GM12891 (cell line): ENCODE data around the gene SBK2.
"Not testable (repeated sequence)": the region's sequence is repeated elsewhere in the genome, so short reads cannot be mapped to it uniquely, and the experiment has no call there.

Source experiments
- DNase-seq: peaks from one replicate; pipeline ENCODE4 v3.0.0; 2011; ENCODE audit warnings: low spot score; ENCODE audit not compliant: insufficient read length
- FAIRE-seq: peaks from 2 replicates; lab custom pipeline; 2011; peaks lifted over from hg19 to GRCh38; lab: Jason Lieb, UNC
- PAX5 ChIP-seq: IDR thresholded peaks from 2 replicates; pipeline ENCODE4 v1.6.1; 2011; ENCODE audit warnings: low read length, moderate library complexity, mild to moderate bottlenecking; ENCODE audit not compliant: insufficient read depth, severe bottlenecking
- POLR2A ChIP-seq: IDR thresholded peaks from 2 replicates; pipeline ENCODE4 v1.6.1; 2011; ENCODE audit warnings: low read depth, low read length, control low read depth
- POLR2AphosphoS5 ChIP-seq: IDR thresholded peaks from 2 replicates; pipeline ENCODE4 v1.6.1; 2011; ENCODE audit warnings: low read depth, low read length, control low read depth
- POU2F2 ChIP-seq: IDR thresholded peaks from 2 replicates; pipeline ENCODE4 v1.6.1; 2011; ENCODE audit warnings: low read depth, mild to moderate bottlenecking, control low read depth, low read length, moderate library complexity
- SPI1 ChIP-seq: IDR thresholded peaks from 2 replicates; pipeline ENCODE4 v1.6.1; 2011; ENCODE audit warnings: low read depth, low read length, control low read depth
- TAF1 ChIP-seq: IDR thresholded peaks from 2 replicates; pipeline ENCODE4 v1.6.1; 2011; ENCODE audit warnings: low read depth, low read length, control low read depth

The SBK2 gene

GRCh38 chr19:55504252-55504603, 32.7 kb downstream of the SBK2 start:
- TF ChIP-seq PAX5 (no peak), POLR2AphosphoS5 (no peak), POLR2A (no peak), SPI1 (no peak), POU2F2 (no peak), TAF1 (no peak)
- no peak for FAIRE-seq
- no peak for DNase-seq

GRCh38 chr19:55503502-55504251, 33.3 kb downstream of the SBK2 start:
- FAIRE-seq (peak; percentile 100), DNase-seq (peak; percentile 99)
- no peak for TF ChIP-seq POLR2AphosphoS5
- peak; percentile 23; the same call in 1 of the 2 replicates for TF ChIP-seq POU2F2
- no peak for TF ChIP-seq SPI1
- no peak for TF ChIP-seq TAF1
- no peak for TF ChIP-seq PAX5
- no peak for TF ChIP-seq POLR2A

- no peak for DNase-seq
- FAIRE-seq: no peak
- TF ChIP-seq POU2F2: no peak
- no peak for TF ChIP-seq SPI1
- TF ChIP-seq PAX5: no peak
- no peak for TF ChIP-seq POLR2AphosphoS5
Observed at GRCh38 chr19:55503157-55503501, 33.8 kb downstream of the SBK2 start.

DNA sequence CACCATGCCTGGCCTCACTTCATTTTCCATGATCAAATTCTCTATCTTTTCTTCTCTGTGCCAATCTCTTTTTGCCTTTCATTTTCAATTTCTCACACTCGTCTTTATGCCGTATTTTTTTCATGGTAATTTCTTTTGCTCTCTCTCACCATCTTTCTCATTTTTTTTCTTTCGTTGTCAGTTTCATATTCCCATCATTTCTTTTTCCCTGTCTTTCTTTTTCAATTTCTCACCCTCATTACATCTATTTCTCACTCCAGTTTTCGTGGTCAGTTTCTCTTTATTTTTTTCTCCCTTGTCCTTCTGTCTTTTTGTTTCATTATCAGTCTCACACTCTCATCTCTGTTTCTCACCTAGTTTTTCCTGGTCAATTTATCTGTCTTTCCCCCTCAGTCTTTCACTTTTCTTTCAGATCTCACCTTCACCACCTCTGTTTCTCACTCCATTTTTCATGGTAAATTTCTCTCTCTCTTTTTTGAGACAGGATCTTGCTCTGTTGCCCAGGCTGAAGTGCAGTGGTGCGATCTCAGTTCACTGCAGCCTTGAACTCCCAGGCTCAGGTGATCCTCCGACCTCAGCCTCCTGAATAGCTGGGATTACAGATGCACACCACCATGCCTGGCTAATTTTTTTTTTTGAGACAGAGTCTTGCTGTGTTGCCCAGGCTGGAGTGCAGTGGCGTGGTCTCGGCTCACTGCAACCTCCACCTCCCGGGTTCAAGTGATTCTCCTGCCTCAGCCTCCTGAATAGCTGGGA, 34.6 kb downstream of the SBK2 start:
- no peak for DNase-seq
- no peak for FAIRE-seq
- TF ChIP-seq TAF1 (no peak), POU2F2 (no peak), POLR2A (no peak), SPI1 (no peak), POLR2AphosphoS5 (no peak), PAX5 (no peak)

DNA sequence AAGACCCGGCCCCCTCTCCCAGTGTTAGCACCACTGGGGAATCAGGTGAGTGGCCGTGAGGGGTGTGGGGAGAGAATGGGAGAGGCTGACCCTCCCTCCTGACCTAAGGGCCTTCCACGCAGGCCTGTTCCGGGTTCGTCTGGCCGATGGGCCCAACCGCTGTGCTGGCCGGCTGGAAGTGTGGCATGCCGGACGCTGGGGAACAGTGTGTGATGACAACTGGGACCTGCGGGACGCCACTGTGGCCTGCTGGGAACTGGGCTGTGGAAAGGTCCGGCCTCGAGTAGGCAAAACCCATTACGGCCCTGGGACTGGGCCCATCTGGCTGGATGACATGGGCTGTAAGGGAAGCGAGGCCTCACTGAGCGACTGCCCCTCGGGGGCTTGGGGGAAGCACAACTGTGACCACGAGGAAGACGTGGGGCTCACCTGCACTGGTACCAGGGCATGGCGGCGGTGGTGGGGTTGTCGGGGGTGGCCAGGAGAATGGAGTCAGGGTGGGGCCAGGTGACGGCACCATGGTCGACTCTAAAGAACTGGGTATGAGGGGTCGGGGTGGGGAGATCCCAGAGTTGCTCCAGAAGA, 36.5 kb downstream of the SBK2 start:
- DNase-seq (no peak), FAIRE-seq (no peak)
- TF ChIP-seq POLR2A (no peak), SPI1 (no peak), TAF1 (no peak), POU2F2 (no peak), PAX5 (no peak), POLR2AphosphoS5 (no peak)

DNA sequence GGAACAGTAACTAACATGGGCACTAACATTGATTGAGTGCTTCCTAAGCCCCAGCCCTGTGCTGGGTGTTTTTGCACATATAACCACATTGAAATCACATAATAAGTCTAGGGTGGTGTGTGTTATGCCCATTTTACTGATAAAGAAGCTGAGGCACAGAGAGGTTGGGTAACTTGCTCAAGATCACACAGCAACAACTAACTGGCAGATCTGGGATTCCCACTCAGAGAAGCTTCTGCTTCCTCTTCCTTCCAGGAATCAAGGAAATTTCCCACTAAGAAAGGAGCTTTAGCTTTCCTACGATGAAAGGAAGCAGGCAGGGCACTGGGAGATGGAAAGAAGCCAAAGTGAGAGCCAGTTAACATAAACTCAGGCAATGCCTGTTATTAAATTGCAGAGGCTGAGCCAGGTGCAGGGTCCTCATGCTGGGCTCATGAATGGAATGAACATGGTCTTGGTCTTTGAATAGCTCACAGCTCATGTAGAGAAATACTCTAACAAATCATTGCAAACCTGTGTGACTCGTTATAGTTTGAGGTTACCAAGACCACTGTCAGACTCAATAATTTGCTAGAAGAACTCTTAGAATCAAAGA, 38.6 kb downstream of the SBK2 start:
- FAIRE-seq (no peak), DNase-seq (no peak)
- TF ChIP-seq POLR2AphosphoS5 (no peak), POLR2A (no peak), SPI1 (no peak), POU2F2 (no peak), TAF1 (no peak), PAX5 (no peak)

- TF ChIP-seq TAF1 (no peak), SPI1 (no peak), POU2F2 (no peak)
- FAIRE-seq (no peak), DNase-seq (no peak)
Observed at GRCh38 chr19:55497763-55498162, 39.2 kb downstream of the SBK2 start.

DNA sequence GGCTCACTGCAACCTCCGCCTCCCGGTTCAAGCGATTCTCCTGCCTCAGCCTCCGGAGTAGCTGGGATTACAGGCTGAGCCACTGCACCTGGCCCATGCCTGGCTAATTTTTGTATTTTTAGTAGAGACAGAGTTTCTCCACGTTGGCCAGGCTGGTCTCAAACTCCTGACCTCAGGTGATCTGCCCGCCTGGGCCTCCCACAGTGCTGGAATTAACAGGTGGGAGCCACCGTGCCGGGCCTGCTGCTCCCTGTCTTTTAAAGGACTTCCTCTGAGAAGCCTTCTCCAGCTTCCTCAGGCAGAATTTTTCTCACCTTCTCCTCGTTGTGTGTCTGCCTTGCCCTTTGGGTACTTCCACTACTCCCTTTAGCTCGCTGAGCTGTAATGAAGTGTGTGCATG, 40.1 kb downstream of the SBK2 start:
- not testable (repeated sequence) for DNase-seq, FAIRE-seq

- DNase-seq (no peak), FAIRE-seq (no peak)
- TF ChIP-seq POLR2AphosphoS5 (no peak), PAX5 (no peak), SPI1 (no peak), POU2F2 (no peak), TAF1 (no peak), POLR2A (no peak)
Observed at GRCh38 chr19:55495646-55496349, 41.1 kb downstream of the SBK2 start.
